SIG-M5 treated with dmso at 0.1 percent for 504 hours (cell line): ENCODE results near the gene GABRB1.

Source experiments
- DNase-seq: peaks from one replicate; lab custom pipeline; 2025; ENCODE audit not compliant: unreplicated experiment; lab: John Stamatoyannopoulos, UW

Gene GABRB1

GRCh38 chr4:47381172-47381571 lies 349.8 kb downstream of the GABRB1 start:
- DNase-seq: no peak

GRCh38 chr4:47382846-47383360 lies 351.5 kb downstream of the GABRB1 start:
- DNase-seq: no peak

GRCh38 chr4:47383829-47384427 lies 352.6 kb downstream of the GABRB1 start:
- peak; percentile 64 for DNase-seq

GRCh38 chr4:47386146-47386545 lies 354.8 kb downstream of the GABRB1 start:
- DNase-seq: no peak

GRCh38 chr4:47386561-47387235 lies 355.3 kb downstream of the GABRB1 start:
- DNase-seq: no peak

- no peak for DNase-seq
Measured at GRCh38 chr4:47390428-47391125, 359.2 kb downstream of the GABRB1 start.

GRCh38 chr4:47391256-47391655 lies 359.9 kb downstream of the GABRB1 start:
- no peak for DNase-seq

- DNase-seq: no peak
Measured at GRCh38 chr4:47406408-47406807, 375.0 kb downstream of the GABRB1 start.

GRCh38 chr4:47410271-47410670 lies 378.9 kb downstream of the GABRB1 start:
- no peak for DNase-seq

GRCh38 chr4:47413521-47413920 lies 382.2 kb downstream of the GABRB1 start:
- DNase-seq: no peak

GRCh38 chr4:47415719-47416118 lies 384.4 kb downstream of the GABRB1 start:
- no peak for DNase-seq

- DNase-seq: no peak
Measured at GRCh38 chr4:47418147-47418546, 386.8 kb downstream of the GABRB1 start.

- no peak for DNase-seq
Measured at GRCh38 chr4:47419296-47419695, 387.9 kb downstream of the GABRB1 start.

- DNase-seq: no peak
Measured at GRCh38 chr4:47425628-47426027, 394.3 kb downstream of the GABRB1 start.

GRCh38 chr4:47427935-47428334 lies 396.6 kb downstream of the GABRB1 start:
- DNase-seq: no peak

GRCh38 chr4:47432749-47433148 lies 401.4 kb downstream of the GABRB1 start:
- DNase-seq: no peak

- no peak for DNase-seq
Measured at GRCh38 chr4:47434931-47435330, 403.6 kb downstream of the GABRB1 start.

GRCh38 chr4:47442980-47443379 lies 411.6 kb downstream of the GABRB1 start:
- peak; percentile 87 for DNase-seq

- peak; percentile 12 for DNase-seq
Measured at GRCh38 chr4:47444031-47444430, 412.7 kb downstream of the GABRB1 start.

GRCh38 chr4:47451657-47452056 lies 420.3 kb downstream of the GABRB1 start:
- no peak for DNase-seq

- DNase-seq: no peak
Measured at GRCh38 chr4:47462799-47463234, 431.4 kb downstream of the GABRB1 start.
